ENCODE results near the gene CALHM1. TPM values are rescaled to one million over a fixed set of nuclear protein-coding genes. Genes with fewer than 3 reads are reported as not detected.

The CALHM1 gene
- polyA plus RNA-seq, 5 donors, result 0.05 to 0.12 (median 0.06) TPM; not detected in 1

DNA sequence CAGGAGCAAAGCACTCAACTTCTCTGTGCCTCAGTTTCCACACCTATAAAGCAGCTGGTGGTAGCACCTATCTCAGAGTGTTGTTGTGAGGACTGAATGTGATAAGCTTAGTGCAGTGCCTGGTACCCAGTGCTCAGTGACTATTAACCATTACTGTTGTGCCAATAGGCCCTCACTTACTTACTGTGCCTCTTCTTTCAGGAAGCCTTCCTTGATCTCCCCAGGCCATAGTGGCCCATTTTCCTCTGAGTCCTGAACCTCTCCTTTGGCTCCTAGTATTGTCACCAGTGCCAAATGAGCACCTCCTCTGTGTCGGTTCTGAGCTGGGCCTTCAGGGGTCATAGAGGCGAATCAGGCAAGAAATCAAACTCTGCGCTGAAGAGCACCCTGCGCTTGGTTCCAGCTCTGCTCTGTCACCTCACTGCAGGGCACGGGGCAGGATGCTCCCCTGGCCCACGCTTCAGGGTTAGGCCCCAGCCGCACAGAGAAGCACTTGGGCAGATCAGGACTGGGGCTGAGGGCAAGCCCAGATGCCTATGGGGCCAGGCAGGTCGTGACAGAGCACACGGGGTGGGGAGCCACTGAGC, 2.5 kb downstream of the CALHM1 start:
- no peak for DNase-seq

DNA sequence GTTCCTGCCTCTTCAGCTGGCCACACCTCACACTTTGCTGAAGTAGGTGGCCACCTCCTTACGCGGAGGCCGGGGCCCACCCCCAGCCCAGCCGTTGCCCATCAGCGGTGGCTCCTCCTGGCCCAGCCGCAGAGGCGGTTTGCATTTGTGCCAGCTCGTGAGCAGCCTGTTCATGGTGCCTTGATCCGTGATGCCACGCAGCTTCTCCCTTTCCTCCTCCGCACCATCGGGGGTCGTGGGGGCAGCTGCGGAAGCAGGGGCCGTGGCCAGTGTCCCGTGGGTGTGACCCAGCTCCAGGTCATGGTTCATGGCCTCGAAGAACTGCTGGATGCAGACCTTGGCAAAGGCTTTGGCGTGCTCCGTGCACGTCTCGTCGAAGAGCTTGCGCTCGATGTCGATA, 3.5 kb downstream of the CALHM1 start:
- no peak for DNase-seq

DNA sequence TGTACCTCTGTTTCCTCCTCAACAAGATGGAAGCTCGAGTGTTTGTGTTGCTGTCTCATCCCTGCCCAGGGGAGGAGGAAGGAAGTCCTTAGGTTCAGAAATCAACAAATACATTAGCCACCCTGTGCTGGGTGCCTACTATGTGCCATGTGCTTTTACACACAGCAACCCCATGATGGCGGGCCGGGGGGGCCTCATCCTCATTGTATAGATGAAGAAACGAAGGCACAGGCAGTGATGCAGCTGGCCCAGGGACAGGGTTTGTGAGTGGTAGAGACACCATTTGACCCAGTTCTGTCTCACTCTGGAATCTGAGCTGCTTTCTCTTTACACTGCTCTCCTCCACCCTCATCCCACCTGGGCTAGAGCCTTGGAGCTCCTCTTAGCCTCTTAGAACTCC, 4.7 kb downstream of the CALHM1 start:
- no peak for DNase-seq

DNA sequence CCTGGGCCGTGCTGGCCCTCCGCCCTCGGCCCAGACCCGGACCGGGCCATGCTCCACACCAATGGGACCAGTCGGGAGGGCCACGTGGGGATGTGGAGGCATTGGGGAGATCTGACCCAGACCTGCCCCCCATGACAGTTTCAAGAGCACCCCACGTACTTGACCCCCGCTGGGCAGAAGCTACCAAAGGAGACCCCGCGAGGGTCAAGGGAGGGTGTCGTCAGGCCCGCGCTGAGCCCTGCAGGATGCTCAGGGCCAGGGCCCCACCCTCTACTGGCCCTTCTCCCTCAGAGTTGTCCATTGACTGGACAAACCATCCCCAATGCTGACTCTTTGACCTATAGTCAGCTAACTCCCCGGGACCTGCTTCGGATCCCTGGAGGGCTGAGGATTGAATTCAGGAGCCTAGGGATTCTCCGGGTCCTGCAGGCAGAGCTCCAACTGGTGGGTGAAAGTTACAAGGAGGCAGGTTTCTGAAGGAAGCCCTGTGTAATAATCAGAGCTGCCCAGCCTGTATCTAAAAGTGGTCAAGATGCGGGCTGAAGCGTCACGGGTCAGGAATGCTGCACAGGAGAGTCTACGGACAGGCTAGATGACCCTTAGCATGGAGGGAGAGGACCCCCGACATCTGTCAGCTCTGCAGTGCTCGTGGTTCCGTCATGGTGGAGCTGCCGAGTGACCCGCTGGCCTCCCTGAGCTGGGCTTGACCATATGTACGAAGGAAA, 6.0 kb downstream of the CALHM1 start:
- DNase-seq, result no peak

DNA sequence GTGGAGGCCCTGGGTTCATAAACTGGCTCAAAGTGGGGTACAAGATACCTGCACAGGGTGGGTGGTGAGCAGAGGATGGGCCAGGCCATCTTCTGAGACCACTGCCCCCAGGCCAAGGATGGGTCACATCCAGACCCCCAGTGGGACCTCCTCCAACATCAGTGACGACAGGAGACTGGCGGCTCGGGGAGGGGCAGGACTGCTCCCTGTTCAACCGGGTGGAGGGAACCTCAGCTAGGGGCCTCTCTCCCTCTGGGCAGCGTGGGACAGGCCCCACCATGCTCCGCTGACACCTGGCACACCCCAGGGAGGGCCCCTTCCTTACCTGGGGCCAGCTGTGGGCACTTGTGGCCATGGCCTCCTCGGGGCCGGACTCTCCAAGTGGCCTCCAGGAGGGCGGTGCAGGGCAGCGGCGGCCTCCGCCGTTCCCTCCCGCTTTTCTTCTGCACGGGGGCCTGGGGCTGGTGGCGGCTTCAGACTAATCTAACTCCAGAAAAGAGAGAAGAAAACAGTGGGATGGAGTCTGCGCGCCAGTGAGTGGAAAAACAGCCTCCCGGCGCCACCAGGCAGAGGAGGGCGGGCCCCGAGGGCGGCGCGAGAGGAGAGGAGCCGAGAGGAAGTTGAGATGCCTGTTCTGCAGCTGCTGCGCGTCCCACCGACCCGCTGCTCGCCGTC, 6.7 kb downstream of the CALHM1 start, which contains the start of gene CALHM2:
TSS of gene CALHM2 (minus strand) at position 540 of the 675 bp plus-strand sequence. CDS start 2,429 bp downstream, outside the sequence.
- DNase-seq, result peak; percentile 49 to 55

DNA sequence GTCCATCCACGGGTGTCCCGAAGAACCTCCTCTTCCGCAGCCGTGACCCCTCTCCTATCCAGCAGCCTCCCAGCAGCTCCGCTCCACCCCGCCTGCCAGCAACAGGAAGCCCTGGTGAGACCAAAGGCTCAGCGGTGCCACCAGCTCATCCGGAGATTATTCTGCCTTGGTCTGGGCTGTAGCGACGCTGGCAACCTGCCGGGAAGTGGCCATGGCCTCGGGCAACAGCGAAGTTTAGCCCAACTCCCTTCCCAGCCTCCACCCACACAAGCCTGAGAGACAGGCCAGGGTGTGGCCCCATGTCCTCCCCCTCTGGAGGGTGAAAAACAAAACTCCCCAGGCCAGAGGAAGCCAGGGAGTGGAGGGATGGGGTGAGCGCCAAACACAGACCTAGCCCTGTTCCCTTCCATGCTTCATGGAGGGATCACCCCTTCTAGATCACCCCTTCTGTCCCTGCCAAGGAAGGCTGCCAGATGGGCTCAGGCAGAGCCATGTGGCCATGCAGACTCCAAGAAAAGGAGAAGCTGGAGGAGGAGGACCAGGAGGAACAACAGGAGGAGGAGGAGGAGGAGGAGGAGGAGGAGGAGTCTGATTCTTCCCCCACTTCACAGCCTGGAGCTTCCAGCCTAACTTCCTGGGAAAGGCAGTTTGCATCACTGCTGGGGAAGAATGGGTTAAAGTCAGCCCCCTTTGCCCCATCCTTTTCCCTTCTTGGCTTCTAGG, 7.4 kb downstream of the CALHM1 start:
- DNase-seq, result no peak

DNA sequence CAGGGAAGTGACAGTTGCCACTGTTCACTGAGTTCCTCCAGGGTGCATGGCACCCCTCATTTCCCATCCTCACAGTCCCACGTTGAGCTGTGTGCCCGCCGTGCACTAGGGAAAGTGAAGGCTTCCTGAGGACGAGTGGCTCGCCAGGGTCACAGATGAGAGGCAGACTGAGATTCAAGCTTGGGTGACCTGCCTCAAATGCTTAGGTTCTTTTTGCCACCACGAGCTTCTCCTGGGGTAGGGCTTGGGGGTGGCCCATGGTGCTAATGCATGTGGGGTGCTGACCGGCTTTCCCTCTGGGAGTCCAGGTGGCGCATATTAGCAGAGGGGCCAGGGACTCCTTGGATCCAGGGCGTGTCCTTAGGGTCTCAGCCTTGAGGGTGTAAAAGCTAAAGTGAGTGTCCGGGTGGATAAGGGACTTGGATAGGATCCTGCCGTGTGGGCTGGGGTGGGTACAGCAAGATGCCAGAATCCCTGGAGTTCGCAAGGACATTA, 8.5 kb downstream of the CALHM1 start:
- no peak for DNase-seq

DNA sequence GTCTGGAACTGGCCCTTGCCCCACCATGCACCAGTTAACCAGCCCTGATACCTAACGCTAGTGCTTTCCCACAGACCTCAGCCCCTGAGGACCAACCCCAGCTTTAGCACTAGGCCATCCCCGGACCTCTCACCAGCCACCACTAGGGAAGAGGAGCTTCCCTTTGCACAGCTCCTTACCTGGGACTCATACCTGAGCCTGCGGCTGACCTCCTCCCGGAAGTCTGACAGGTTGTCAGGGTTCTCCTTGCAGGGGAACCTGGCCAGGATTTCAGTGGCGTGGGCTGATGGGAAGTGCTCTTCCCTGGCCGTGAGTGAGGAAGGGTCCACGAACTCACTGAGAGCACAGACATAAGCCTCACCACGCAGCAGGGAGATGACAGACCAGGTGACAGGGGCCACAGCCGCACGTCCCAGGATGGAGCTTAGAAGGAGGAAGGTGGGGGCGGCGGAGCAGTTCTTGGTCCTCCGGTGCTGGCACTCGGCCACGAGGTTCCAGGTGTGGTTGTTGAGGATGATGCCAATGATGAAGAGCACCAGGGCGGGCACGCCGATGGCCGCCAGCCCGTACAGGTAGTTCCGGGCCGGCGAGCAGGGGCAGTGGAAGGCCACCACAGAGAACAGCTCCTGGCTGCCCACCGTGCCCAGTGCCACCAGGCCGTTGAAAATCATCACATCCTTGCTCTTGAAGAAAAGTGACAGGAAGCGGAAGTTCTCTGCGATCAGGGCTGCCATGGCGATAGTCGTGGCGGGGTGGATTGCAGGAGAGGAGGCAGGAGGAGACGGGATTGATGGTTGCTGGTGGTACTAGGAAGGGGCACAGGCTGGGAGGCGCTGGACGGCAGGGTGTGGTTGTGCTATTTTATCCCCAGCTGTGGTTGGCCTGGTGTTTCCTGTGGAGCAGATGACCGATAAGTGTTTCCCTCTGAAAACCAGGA, 9.2 kb downstream of the CALHM1 start:
- no peak for DNase-seq

DNA sequence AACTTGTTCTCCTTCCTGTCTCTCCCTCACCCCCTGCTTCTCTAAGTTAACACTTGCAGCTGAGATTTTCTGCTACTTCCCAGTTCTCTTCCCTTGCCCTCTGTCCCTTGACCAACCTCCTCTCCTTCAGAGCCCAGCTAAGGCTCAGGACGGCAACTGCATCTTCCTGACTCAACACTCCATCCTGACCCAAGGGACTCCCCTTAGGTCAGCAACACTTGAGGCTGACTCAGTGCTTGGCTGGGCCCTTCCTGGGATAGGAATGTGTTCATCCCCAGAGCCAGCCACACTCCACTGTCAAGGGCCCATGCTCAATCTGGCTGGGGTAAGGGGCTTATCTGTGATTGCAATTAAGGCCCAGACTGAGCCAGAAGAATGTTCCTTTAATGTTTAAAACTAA, 10.0 kb downstream of the CALHM1 start:
- no peak for DNase-seq

DNA sequence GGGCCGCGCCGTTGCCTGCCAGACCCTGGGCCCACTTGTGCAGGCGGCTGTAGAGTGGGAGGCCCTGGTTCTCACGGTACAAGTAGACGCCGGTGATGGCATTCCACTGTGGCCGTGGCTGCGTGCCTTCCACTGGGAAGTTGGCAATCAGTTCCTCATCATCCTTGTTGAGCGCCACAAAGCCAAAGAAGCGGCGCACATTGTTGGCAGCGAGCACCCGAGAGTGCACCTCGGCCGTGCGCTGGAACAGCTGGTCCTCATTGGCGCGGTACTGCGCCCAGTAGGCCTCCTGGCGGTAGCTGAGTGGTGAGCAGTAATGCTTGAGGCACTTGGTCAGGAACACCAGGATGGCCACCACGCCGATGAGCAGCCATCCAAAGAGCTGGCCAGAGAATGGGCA, 11.5 kb downstream of the CALHM1 start:
- no peak for DNase-seq

DNA sequence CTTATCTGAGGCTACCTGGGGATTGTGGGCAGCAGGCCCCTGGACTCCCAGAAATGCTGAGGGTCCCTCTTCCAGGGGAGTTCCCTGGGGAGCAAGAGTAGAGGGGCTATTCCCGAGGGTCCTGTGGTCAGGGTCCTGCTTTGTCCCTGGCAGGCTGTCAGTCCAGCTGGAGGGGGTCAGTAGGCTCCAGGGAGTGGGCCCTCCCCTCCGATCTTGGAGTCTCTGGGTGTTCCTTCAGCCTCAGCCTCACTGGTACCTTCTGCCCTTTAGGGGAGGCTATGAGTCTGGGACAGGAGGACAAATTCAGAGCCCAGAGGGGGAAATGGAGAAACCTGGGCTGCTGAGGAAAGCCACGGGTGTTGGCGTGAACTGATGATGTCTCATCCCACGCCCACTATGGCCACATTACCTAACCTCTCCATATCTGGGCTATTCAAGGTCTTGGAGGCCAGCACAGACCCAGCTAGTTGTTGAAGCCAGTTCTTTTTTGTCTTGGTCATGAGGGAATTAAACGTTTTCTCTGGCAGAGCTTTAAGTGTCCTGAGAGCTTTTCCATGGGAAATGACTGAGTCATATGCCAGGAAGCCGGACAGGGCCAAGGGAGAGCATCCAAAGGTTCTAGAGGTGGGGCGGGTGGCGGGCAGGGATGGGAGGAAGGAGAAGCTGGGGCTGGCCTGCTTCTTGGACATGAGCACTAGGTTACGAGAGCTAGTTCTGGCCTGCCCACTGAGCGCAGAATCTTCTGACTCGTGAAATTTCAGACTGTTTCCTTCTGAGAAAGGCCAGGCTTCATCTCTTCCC, 12.7 kb downstream of the CALHM1 start:
- DNase-seq, result no peak

DNA sequence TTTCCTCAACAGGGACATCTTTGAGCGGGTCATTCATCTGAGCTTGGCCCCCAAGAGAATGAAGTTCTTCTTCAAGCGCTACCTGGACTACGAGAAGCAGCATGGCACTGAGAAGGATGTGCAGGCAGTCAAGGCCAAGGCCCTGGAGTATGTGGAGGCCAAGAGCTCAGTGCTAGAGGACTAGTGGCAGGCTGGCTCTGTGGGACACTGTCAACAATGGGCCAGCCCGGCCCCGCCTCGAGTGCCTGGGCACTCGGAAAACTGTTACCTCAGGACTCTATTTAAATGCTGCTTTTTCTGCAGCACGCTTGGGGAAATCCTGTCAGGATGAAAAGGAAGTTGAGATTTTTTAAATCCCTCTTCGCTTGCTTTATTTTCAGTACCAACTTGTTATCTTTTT, 13.3 kb downstream of the CALHM1 start:
- no peak for DNase-seq

DNA sequence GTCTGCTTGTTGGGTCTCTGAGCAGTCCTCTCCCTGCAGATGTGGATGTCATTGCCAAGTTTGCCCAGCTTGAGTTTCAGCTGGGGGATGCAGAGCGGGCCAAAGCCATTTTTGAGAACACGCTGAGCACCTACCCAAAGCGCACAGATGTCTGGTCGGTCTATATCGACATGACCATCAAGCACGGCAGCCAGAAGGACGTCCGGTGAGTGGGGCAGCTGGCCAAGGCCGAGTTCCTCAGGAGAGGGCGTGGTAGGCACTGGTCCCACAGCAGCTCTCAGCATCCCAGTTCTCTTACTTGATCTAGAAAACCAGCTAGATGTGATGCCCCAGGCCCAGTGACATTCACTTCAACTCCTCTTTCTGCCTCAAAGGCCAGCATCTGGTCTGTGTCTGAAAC, 14.2 kb downstream of the CALHM1 start:
- no peak for DNase-seq

DNA sequence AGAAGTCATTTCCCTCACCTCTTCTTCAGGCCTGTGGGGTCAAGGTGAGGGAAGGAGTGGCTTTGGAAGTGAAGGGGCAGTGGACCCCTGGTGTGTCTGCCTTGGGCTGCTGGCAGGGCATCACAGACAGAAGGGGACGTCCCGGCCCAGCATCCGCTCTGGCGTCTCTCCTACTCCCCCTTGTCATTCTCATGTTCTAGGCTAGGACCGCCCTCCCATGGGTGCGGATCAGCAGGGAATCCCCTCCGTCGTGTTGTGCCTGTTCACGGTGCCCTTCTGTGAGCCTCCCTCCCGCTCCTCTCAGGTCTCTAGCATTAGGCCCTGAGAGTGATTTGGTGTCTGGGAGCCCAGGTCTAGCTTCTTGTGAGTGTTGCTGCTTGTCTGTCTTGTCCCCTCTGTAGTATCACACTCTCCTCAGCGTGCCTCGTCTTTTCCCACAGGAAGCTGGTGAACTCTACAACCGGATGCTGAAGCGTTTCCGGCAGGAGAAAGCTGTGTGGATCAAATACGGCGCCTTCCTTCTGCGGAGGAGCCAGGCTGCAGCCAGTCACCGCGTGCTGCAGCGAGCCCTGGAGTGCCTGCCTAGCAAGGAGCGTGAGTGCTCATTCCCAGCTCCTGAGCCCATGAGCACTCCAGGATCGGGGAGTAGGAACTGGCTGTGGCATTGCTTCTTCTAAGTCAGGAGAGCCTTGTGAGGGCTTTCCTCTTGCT, 15.1 kb downstream of the CALHM1 start:
- no peak for DNase-seq

DNA sequence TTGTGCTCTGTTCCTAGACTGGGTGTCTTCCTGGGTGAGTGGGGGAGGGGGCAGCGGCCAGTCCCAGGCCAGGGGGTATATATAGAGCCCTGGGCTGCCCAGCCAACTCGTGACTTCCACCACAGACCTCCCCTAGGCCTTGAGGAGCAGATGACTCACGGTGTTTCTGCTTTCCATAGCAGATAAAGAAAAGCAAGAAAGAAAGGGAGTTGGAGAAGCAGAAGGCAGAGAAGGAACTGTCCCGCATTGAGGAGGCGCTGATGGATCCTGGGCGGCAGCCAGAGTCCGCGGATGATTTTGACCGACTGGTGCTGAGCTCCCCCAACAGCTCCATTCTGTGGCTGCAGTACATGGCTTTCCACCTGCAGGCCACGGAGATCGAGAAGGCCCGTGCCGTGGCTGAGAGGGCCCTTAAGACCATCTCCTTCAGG, 16.7 kb downstream of the CALHM1 start:
- DNase-seq, result no peak

DNA sequence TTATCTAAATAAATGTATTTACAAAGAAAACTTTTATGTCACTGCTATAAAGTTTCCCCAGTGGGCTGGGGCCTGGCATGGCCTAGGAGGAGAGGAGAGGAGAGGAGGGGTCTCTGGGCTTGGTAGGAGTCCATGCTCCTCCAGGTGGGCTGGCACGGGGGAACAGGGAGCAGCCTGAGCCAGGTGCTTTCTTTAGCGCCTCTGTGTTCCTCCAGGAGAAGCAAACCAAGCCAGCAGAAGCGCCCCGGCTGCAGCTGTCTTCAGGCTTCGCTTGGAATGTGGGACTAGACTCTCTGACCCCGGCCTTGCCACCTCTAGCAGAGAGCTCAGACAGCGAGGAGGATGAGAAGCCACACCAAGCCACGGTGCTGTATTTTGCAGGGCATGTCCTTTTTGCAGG, 17.1 kb downstream of the CALHM1 start:
- no peak for DNase-seq

DNA sequence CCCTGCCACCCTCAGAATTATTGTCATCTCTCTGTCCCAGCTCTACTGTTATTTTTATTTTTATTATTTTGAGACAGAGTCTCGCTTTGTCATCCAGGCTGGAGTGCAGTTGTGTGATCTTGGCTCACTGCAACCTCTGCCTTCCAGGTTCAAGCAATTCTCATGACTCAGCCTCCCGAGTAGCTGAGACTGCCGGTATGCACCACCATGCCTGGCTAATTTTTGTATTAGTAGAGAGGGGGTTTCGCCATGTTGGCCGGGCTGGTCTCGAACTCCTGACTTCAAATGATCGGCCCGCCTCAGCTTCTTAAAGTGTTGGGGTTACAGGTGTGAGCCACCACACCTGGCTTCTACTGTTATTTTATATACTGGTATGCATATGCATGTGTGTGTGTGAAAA, 17.5 kb downstream of the CALHM1 start:
- no peak for DNase-seq

DNA sequence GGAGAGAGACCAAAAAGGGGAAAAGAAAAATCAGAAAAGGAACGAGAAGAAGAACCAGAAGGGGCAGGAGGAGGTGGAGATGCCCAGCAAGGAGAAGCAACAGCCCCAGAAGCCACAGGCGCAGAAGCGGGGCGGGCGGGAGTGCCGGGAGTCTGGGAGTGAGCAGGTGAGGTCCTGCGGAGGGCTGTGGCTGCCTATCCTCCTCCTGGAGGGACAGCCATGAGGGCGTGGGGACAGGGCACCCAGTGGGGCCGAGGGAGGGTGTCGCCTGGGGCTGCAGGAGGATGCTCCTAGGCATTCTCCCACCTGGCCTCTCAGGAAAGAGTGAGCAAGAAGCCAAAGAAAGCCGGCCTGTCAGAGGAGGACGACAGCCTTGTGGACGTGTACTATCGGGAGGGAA, 18.3 kb downstream of the CALHM1 start:
- no peak for DNase-seq

DNA sequence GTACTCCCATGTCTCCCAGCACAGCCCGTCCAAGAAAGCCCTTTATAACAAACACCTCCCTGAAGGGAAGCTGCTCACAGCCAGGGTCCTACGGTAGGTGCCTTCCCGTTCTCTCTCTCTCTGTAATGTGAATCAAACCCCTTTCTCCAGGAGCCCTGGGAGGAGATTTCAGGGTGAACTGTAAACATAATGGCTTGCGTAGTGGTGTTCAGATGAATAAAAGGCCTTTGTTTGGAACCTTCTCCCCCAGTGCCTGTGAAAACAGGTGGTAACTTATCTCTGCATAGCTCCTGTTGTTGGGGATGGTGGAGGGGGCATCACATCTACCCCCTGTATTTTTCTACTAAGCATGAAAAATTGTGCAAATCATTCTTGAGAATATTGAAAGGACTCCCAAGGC, 18.9 kb downstream of the CALHM1 start:
- DNase-seq, result no peak

DNA sequence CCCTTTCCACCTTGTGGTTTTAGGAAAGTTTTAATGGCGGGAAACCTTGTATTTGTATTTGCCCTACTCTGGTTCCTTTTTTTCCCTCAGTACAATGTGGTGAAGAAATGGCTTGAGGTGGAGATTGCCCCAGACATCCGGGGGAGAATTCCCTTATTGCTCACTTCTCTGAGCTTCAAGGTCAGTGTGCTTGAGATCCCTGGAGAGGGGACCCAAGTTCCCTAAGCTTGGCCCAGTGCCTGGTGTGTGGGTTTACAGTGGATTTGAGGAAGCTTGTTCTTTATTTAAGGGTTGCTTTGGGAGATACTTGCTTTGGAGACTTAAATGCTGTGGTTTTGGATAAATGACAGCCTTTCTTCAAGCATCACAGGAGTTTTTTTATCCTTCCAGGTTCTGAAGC, 24.8 kb downstream of the CALHM1 start:
- DNase-seq, result no peak
